ENCODE data around the gene HGFAC. TPM values are rescaled to one million over a fixed set of nuclear protein-coding genes. Genes with fewer than 3 reads are reported as not detected.

HGFAC gene
- total and polyA plus RNA-seq, 10 of the 15 experiments (the other 5 are each of a cell fraction or from before 2014, with no cell fraction given), result 0.38 TPM; not detected in 9

DNA sequence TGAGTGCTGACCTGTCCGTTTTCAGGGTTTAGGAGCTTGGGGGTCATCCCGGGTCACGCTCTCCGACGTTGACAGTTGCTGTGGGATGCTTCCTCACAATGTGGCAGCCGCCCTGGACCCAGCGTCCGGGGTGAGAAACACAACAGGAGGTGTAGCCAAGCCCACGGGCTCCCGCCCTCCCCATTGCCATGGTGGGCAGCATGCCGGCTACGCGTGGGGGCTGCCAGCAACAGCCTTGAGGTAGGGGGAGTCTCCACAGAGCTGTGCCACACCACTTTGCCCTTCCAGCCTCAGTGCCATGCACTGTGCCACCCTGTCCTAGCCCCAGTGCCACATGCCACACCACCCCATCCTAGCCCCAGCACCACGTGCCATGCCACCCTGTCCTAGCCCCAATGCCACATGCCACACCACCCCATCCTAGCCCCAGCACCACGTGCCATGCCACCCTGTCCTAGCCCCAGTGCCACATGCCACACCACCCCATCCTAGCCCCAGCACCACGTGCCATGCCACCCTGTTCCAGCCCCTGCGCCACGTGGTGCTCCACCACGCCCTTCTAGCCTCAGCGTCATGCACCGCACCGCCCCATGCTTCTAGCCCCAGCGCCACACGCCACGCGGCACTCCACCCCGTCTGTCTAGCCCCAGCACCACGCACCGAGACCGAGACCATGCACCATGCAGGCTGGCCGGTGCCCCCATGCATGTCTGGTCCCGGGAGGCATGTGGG, 8.5 kb upstream of the HGFAC start:
- BruUV-seq (replicated peaks), result no TSS peak
- intact Hi-C loops (cut with micrococcal nuclease; ENCODE audit: unreplicated experiment) (no loop called here), in situ Hi-C loops (cut with MboI) (no loop called here)
- no peak overlapping the region for H3K4me3 ChIP-seq
- ChIA-PET CTCF (no interaction called here), SMC1A (ENCODE audit: uncharacterized antibody, unreplicated experiment) (no interaction called here), RAD21 (ENCODE audit: unreplicated experiment) (no interaction called here), POLR2A (no interaction called here)
- DNase-seq (ENCODE audit: low read depth, low spot score) (no peak), FAIRE-seq (no peak), ATAC-seq (no peak)
- H3K27me3 ChIP-seq (replicated peaks in 1 of 2; ENCODE audit: control insufficient read depth in 2 of 2, insufficient read depth in 2 of 2, low read length in 1 of 2), result no peaks in the 10 kb centered on the region
- H4K20me1 ChIP-seq (ENCODE audit: control insufficient read depth, insufficient read depth), result no peaks in the 10 kb centered on the region
- TF ChIP-seq, protein P1, sequence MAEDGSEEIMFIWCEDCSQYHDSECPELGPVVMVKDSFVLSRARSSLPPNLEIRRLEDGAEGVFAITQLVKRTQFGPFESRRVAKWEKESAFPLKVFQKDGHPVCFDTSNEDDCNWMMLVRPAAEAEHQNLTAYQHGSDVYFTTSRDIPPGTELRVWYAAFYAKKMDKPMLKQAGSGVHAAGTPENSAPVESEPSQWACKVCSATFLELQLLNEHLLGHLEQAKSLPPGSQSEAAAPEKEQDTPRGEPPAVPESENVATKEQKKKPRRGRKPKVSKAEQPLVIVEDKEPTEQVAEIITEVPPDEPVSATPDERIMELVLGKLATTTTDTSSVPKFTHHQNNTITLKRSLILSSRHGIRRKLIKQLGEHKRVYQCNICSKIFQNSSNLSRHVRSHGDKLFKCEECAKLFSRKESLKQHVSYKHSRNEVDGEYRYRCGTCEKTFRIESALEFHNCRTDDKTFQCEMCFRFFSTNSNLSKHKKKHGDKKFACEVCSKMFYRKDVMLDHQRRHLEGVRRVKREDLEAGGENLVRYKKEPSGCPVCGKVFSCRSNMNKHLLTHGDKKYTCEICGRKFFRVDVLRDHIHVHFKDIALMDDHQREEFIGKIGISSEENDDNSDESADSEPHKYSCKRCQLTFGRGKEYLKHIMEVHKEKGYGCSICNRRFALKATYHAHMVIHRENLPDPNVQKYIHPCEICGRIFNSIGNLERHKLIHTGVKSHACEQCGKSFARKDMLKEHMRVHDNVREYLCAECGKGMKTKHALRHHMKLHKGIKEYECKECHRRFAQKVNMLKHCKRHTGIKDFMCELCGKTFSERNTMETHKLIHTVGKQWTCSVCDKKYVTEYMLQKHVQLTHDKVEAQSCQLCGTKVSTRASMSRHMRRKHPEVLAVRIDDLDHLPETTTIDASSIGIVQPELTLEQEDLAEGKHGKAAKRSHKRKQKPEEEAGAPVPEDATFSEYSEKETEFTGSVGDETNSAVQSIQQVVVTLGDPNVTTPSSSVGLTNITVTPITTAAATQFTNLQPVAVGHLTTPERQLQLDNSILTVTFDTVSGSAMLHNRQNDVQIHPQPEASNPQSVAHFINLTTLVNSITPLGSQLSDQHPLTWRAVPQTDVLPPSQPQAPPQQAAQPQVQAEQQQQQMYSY (CRISPR knock-in tag; IDR thresholded peaks at IDR 0.05), result no peak
- TF ChIP-seq, protein P2, sequence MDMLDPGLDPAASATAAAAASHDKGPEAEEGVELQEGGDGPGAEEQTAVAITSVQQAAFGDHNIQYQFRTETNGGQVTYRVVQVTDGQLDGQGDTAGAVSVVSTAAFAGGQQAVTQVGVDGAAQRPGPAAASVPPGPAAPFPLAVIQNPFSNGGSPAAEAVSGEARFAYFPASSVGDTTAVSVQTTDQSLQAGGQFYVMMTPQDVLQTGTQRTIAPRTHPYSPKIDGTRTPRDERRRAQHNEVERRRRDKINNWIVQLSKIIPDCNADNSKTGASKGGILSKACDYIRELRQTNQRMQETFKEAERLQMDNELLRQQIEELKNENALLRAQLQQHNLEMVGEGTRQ (IDR thresholded peaks at IDR 0.05; ENCODE audit: borderline replicate concordance, low read depth, low read length), result no peak
- no peak for TF ChIP-seq ZNF274 (IDR thresholded peaks at IDR 0.05; ENCODE audit: insufficient read depth, insufficient read length)
- TF ChIP-seq POLR2A (IDR thresholded peaks at IDR 0.05; ENCODE audit: low read depth, low read length), result 0 out of 2 replicates have a peak, but pooled peaks have one; percentile 17
- TF ChIP-seq, protein P3, sequence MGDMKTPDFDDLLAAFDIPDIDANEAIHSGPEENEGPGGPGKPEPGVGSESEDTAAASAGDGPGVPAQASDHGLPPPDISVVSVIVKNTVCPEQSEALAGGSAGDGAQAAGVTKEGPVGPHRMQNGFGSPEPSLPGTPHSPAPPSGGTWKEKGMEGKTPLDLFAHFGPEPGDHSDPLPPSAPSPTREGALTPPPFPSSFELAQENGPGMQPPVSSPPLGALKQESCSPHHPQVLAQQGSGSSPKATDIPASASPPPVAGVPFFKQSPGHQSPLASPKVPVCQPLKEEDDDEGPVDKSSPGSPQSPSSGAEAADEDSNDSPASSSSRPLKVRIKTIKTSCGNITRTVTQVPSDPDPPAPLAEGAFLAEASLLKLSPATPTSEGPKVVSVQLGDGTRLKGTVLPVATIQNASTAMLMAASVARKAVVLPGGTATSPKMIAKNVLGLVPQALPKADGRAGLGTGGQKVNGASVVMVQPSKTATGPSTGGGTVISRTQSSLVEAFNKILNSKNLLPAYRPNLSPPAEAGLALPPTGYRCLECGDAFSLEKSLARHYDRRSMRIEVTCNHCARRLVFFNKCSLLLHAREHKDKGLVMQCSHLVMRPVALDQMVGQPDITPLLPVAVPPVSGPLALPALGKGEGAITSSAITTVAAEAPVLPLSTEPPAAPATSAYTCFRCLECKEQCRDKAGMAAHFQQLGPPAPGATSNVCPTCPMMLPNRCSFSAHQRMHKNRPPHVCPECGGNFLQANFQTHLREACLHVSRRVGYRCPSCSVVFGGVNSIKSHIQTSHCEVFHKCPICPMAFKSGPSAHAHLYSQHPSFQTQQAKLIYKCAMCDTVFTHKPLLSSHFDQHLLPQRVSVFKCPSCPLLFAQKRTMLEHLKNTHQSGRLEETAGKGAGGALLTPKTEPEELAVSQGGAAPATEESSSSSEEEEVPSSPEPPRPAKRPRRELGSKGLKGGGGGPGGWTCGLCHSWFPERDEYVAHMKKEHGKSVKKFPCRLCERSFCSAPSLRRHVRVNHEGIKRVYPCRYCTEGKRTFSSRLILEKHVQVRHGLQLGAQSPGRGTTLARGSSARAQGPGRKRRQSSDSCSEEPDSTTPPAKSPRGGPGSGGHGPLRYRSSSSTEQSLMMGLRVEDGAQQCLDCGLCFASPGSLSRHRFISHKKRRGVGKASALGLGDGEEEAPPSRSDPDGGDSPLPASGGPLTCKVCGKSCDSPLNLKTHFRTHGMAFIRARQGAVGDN (IDR thresholded peaks at IDR 0.05), result no peak
- TF ChIP-seq NR2F1 (conservative IDR thresholded peaks at IDR 0.05), result no peak
- H3K36me3 ChIP-seq (ENCODE audit: control insufficient read depth in 2 of 2, insufficient read depth in 2 of 2, low read length in 1 of 2), result no peaks in the 10 kb centered on the region
- H3K4me2 ChIP-seq (ENCODE audit: control insufficient read depth, insufficient read depth), result no peak overlapping the region
- no peak overlapping the region for H3K9ac ChIP-seq (ENCODE audit: control insufficient read depth, insufficient read depth, low read length)
- H3K4me1 ChIP-seq (ENCODE audit: control insufficient read depth, insufficient read depth, low read length), result no peaks in the 10 kb centered on the region
- 73% methylated on average over 32 of the region's 32 CpGs for WGBS (ENCODE audit: insufficient coverage, insufficient replicate concordance, low lambda C conversion rate, missing lambda C conversion rate)
- H2AFZ ChIP-seq (ENCODE audit: control insufficient read depth, low read depth, low read length), result no peak overlapping the region
- no peaks in the 10 kb centered on the region for H3K9me3 ChIP-seq (replicated peaks; ENCODE audit: control insufficient read depth, insufficient read depth, low read length)
- no peak overlapping the region for H3K27ac ChIP-seq (ENCODE audit: control insufficient read depth, insufficient read depth)
- H3K79me2 ChIP-seq (ENCODE audit: control insufficient read depth, insufficient read depth, low read length), result no peaks in the 10 kb centered on the region

Measured in GM12878 (cell line).